Measurements from ENCODE around the gene H6PD. TPM values are rescaled to one million over a fixed set of nuclear protein-coding genes. Genes with fewer than 3 reads are reported as not detected.

The H6PD gene
- total RNA-seq, 1 donor from 2014 or later: 116 TPM

DNA sequence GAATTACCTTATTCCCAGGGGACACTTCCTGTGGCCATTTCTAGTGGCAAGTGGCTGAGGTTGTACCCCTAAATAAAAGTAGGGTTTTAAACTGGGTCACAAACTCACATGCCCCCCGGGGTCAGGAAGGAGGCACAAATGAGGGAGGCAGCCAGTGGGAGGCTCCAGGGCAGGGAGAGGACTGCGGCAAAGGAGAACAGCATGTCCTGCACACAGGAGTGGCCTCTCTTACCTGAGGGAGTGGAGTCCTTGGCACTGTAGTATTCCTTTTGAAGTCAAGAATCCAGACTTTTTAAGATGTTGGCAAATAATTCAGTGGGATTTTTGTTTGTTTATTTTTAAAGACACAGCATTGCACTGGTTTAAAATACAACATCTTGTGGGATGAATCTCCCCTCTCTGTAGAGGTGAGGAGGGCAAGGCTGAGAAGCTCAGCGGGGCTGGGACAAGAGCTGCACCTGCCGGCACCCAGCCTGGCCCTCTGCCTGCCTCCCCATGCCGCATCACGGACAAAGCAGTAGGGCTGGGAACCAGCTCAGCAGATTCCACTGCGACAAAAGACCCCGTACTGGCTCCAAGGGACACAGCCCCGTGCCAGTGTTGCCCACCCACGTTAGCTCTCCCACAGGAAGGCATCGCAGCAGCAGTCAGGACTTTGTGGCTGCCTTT, 80.3 kb downstream of the H6PD start:
- ATAC-seq (no peak), DNase-seq (ENCODE audit: low spot score) (no peak)

DNA sequence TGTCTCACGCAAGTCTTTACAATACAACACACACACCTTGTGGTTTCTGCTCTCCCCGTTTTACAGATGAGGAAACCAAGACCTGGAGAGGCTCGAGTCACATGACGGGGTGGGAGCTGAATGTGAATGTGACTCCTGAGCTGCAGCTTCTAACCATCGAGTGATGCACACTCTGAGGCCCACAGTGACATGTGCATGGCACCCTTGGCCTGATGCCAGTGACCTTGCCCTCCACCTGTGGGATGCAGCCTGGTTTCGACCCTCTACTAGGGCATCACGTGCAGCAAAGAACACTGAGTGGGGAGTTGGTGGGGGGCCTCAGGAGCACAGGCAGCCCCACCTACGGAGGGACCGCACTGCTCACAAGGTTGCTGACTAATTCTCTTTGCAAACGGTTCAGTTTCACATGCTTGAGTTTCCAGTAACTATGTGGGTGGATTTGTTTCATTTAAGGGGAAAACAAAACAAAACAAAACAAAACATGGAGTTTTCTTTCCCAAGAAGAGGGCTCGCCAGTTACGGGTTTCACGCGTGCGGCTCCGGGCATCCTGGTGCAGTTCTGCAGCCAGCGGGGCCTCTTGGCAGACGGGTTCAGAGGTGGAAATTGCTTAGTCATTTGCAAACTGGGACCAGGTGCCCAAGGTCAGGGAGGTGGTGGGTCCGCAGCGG, 81.0 kb downstream of the H6PD start:
- DNase-seq (ENCODE audit: low spot score) (no peak), ATAC-seq (no peak)

- ATAC-seq (no peak), DNase-seq (ENCODE audit: low spot score) (no peak)
Measured at GRCh38 chr1:9316080-9316444, 81.5 kb downstream of the H6PD start.

GRCh38 chr1:9316512-9316911, 81.9 kb downstream of the H6PD start:
- ATAC-seq (no peak), DNase-seq (ENCODE audit: low spot score) (no peak)

GRCh38 chr1:9317072-9317471, 82.5 kb downstream of the H6PD start:
- no peak for ATAC-seq
- DNase-seq (ENCODE audit: low spot score): no peak

DNA sequence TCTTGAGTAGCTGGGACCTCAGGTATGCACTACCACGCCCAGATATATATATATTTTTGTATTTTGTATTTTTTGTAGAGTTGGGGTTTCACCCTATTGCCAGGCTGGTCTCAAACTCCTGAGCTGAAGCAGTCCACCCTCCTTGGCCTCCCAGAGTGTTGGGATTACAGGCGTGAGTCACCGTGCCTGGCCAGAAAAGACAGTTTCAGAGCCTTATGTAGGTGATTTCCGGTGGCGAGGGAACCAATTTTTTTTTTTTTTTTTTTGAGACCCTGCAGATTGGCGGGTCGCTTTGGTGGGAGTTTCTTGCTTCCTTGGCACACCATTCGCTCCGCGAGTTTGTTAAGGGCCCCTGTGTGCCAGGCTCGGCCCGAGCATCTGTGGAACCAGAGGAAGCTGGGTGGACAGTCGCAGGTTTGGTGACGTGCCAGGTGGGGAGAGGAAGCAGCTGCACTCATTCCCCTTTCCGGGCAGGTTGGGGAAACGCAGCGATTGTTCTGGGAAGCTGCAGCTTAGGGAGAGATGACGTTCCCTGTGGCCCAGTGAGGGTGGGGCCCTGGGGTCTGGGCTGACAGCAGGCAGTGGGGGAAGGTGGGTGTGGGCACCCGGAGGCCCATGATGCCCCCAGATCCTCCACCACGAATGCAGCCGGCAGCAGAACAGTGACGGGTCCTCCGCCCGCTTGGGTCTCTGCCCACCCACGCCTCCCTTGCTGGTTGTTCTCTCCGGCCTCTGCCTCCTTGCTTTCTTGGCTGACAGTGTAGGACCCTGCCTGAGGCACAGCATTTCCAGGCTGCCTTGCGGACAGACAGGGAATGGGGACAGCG, 83.2 kb downstream of the H6PD start:
- no peak for DNase-seq (ENCODE audit: low spot score)
- ATAC-seq: no peak

GRCh38 chr1:9319208-9319788, 84.7 kb downstream of the H6PD start:
- DNase-seq (ENCODE audit: low spot score): no peak
- no peak for ATAC-seq

- no peak for ATAC-seq
- no peak for DNase-seq (ENCODE audit: low spot score)
Measured at GRCh38 chr1:9319789-9320519, 85.4 kb downstream of the H6PD start.

Other genes with a start within 250 kb of the H6PD start
- gene SLC2A7, start 208.4 kb upstream of the H6PD start, total RNA-seq: not detected
- 0.35 TPM for gene SLC2A5, start 165.1 kb upstream of the H6PD start, total RNA-seq
- gene GPR157, start 105.7 kb upstream of the H6PD start, total RNA-seq: 8.3 TPM
- gene SPSB1, start 58.1 kb downstream of the H6PD start, total RNA-seq: 6.2 TPM